ENCODE measurements around the gene LRRC27.

GRCh38 chr10:132326925-132327324 is 5.1 kb upstream of the LRRC27 start:
- TF ChIP-seq POLR2A (IDR thresholded peaks at IDR 0.05): no peak
- TF ChIP-seq, protein P1, sequence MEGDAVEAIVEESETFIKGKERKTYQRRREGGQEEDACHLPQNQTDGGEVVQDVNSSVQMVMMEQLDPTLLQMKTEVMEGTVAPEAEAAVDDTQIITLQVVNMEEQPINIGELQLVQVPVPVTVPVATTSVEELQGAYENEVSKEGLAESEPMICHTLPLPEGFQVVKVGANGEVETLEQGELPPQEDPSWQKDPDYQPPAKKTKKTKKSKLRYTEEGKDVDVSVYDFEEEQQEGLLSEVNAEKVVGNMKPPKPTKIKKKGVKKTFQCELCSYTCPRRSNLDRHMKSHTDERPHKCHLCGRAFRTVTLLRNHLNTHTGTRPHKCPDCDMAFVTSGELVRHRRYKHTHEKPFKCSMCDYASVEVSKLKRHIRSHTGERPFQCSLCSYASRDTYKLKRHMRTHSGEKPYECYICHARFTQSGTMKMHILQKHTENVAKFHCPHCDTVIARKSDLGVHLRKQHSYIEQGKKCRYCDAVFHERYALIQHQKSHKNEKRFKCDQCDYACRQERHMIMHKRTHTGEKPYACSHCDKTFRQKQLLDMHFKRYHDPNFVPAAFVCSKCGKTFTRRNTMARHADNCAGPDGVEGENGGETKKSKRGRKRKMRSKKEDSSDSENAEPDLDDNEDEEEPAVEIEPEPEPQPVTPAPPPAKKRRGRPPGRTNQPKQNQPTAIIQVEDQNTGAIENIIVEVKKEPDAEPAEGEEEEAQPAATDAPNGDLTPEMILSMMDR (IDR thresholded peaks at IDR 0.05): no peak

Measured in adrenal gland (tissue), 5 donors.